K562 (cell line): ENCODE results near the gene QRICH1. TPM values are rescaled to one million over a fixed set of nuclear protein-coding genes. Genes with fewer than 3 reads are reported as not detected.
A peak's percentile ranks its signal among the peaks of the same experiment; 100 is the strongest.

Source experiments
- CHD2 ChIP-seq: IDR thresholded peaks from 2 replicates; pipeline ENCODE4 v1.6.1; 2011; ENCODE audit warnings: low read depth, low read length
- ETV6 ChIP-seq, 3 experiments: fragments of 150-350 bp in 1 of 3; sonication (generic) in 1 of 3; formaldehyde crosslinking in 1 of 3; IDR thresholded peaks; 2 replicates each; pipeline versions ENCODE4 v1.6.1 to v1.8.0; 2014 to 2022; ENCODE audit warnings: borderline replicate concordance in 2 of 3, low read depth in 2 of 3, antibody characterized with exemption in 1 of 3, low read length in 1 of 3, mild to moderate bottlenecking in 1 of 3, missing genetic modification reagents in 1 of 3
- KDM1A ChIP-seq, 2 experiments: fragments of 450-650 bp; IDR thresholded peaks; 2 replicates each; pipeline ENCODE4 v1.6.1; 2016; ENCODE audit warnings: mild to moderate bottlenecking in 2 of 2
- MYC ChIP-seq, 2 experiments: fragments of 250-450 bp in 1 of 2; sonication (Bioruptor Pico) in 1 of 2; IDR thresholded peaks; 2 replicates each; pipeline versions ENCODE4 v1.5.1 to v1.6.1; 2012 to 2021; ENCODE audit warnings: low read depth in 2 of 2, borderline replicate concordance in 1 of 2, improper control_type of control experiment in 1 of 2, low read length in 1 of 2, mild to moderate bottlenecking in 1 of 2, moderate library complexity in 1 of 2
- NUFIP1 ChIP-seq: fragments of 450-650 bp; IDR thresholded peaks from 2 replicates; pipeline ENCODE4 v1.6.1; 2018; ENCODE audit not compliant: partially characterized antibody
- SRF ChIP-seq, 2 experiments: fragments of 250-450, 450-650 bp in 1 of 2; sonication (Bioruptor Pico) in 1 of 2; sonication (generic) in 1 of 2; formaldehyde crosslinking; IDR thresholded peaks; 2 replicates each; pipeline versions ENCODE4 v1.5.0 to v1.5.1; 2020 to 2022; ENCODE audit warnings: mild to moderate bottlenecking in 1 of 2, missing genetic modification reagents in 1 of 2
- SUPT5H ChIP-seq: fragments of 450-650 bp; IDR thresholded peaks from 2 replicates; pipeline ENCODE4 v1.6.1; 2016
- TRIM25 ChIP-seq: fragments of 450-650 bp; IDR thresholded peaks from 2 replicates; pipeline ENCODE4 v1.7.0; 2016; ENCODE audit warnings: borderline replicate concordance
- ZMIZ1 ChIP-seq, 2 experiments: fragments of 150-350 bp in 1 of 2; IDR thresholded peaks; 2 replicates each; pipeline ENCODE4 v1.6.1; 2012 to 2016; ENCODE audit warnings: low read depth in 2 of 2, low read length in 2 of 2, mild to moderate bottlenecking in 1 of 2, moderate library complexity in 1 of 2
- ZNF511 ChIP-seq: sonication (generic); formaldehyde crosslinking; IDR thresholded peaks from 2 replicates; pipeline ENCODE4 v1.8.0; 2022; ENCODE audit warnings: mild to moderate bottlenecking, missing genetic modification reagents
- polyA plus RNA-seq, 8 experiments: library from polyadenylated mRNA; depleted of rRNA in 4 of 8; stranded (reverse) in 5 of 8; unstranded in 3 of 8; fragments of >200 nt; fragmentation: Nextera tagmentation in 2 of 8; fragmentation: Illumina TruSeq in 1 of 8; extraction: Ambion mirVana in 2 of 8; extraction: Trizol in 1 of 8; gene quantifications; 2 replicates each; pipeline versions ENCODE4 v1.2.1 to v1.2.3, GENCODE V29; 2011 to 2014; ENCODE audit warnings: inconsistent platforms in 1 of 8, missing spikeins in 1 of 8
- total RNA-seq, 7 experiments: library from RNA; depleted of rRNA in 6 of 7; stranded (reverse); fragments of >200 nt in 6 of 7; fragmentation: Illumina TruSeq in 2 of 7; extraction: Trizol in 2 of 7; gene quantifications; 2 replicates each; pipeline versions ENCODE4 v1.2.1 to v1.2.3, GENCODE V29; 2011 to 2021; ENCODE audit warnings: low replicate concordance in 1 of 7

Gene QRICH1
- total and polyA plus RNA-seq, 9 of the 15 experiments (the other 6 are each of a cell fraction or from before 2014, with no cell fraction given) = 20.1 to 99.2 (median 56.7) TPM

GRCh38 chr3:49104427-49105291, 10.8 kb upstream of the QRICH1 start, which contains the start of gene QARS1 (continued):
- TF ChIP-seq KDM1A (IDR thresholded peaks at IDR 0.05) (no peak), MYC (IDR thresholded peaks at IDR 0.05; ENCODE audit: low read depth, low read length) (peak; percentile 53; the same call in 1 of the 2 replicates), MYC (CRISPR knock-in tag; IDR thresholded peaks at IDR 0.05; ENCODE audit: borderline replicate concordance, low read depth) (no peak), ETV6 (IDR thresholded peaks at IDR 0.05; ENCODE audit: borderline replicate concordance in 1 of 2, low read depth in 2 of 2, low read length in 1 of 2) (no peak), ETV6 (CRISPR knock-in tag; IDR thresholded peaks at IDR 0.05; ENCODE audit: borderline replicate concordance) (no peak), ZMIZ1 (IDR thresholded peaks at IDR 0.05; ENCODE audit: low read depth in 2 of 2, low read length in 2 of 2) (no peak), NUFIP1 (no peak), ZNF511 (CRISPR knock-in tag) (peak; percentile 67), SUPT5H (peak; percentile 78), SRF (CRISPR knock-in tag; IDR thresholded peaks at IDR 0.05) (peak in 1 of 2 experiments; percentile 60; a peak in 1 of 4 replicates), CHD2 (0 out of 2 replicates have a peak, but pooled peaks have one; percentile 27), TRIM25 (no peak)
